HG02938 (cell line): ENCODE measurements around the gene HHLA2.

ENCODE experiments used
- ATAC-seq: cut with Tn5 transposase; IDR thresholded peaks from one replicate; pipeline ENCODE4 v1.9.1; 2021; ENCODE audit warnings: mild to moderate bottlenecking, moderate library complexity; ENCODE audit not compliant: unreplicated experiment

The HHLA2 gene

DNA sequence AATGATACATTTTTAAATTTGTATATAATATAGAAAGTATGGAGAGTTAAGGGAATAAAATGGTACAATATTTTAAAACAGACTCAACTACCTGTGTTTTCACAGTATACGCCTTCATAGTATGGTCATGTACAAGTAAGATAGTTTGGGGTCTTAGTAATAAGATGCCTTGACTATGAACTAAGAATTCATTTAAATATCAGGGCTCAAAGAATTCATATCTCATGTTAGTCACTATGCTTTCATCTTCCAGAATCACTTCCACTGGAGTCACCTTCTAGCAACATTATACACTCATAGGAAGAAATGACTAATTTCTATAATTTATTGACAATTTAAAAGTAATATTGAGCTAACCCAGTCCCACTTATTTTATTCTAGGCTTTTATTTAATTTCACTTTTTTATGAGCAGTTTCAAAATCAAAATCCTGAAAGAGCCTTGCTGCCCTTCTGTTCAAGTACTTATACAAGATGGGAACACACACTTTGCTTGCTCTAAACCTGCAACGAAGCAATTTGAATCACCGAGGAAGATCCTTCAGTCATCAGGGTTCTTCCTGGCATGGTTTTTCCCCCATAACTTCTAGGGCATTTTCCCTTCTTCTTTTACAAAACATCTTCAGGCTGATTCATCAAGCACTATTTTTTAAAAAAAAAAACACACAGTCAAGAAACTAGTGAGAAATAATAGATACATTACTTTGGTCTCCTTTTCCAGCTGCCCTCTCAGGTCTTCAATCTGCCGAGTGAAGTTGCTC, 119.9 kb downstream of the HHLA2 start:
- no peak for ATAC-seq

DNA sequence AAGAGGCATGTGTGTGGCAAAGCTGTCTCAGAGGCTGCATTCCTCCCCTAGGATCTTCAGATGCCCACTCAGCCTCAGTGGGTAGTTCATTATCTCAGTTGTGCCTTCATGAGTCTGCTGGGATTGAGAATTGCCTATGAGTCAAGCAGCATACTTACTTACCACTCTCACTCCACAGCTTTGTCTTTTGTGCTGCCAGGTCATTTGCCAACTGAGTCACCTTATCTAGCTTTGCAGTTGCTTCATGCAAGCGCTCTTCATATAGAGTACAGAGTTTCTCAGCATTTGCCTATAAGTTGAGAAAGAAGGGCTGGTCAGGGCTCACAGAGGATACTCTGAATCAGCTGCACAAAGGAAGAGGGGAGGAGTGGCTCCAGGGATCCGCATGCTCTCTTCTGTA, 124.6 kb downstream of the HHLA2 start:
- no peak for ATAC-seq
